Esophagus squamous epithelium (tissue), 5 donors: Measurements from ENCODE around the gene CREG1. TPM values are rescaled to one million over a fixed set of nuclear protein-coding genes. Genes with fewer than 3 reads are reported as not detected.

ENCODE experiments used
- DNase-seq: peaks from one replicate; lab custom pipeline; 2025; lab: John Stamatoyannopoulos, UW
- H3K27ac ChIP-seq, 4 donors: fragments of 200-600 bp; sonication (generic); one replicate each; pipeline ENCODE4 v1.5.1; 2016 to 2019; ENCODE audit warnings: mild to moderate bottlenecking in 1 of 4
- H3K27me3 ChIP-seq, 4 donors: fragments of 200-600 bp; sonication (generic); 1 replicate in 3 of 4; 2 replicates in 1 of 4; pipeline versions ENCODE4 v1.5.1 to v1.6.0; 2017 to 2021; ENCODE audit warnings: antibody characterized with exemption in 1 of 4
- H3K36me3 ChIP-seq, 3 donors: fragments of 200-600 bp; sonication (generic); one replicate each; pipeline ENCODE4 v1.5.1; 2016 to 2019
- H3K4me1 ChIP-seq, 3 donors: fragments of 200-600 bp; sonication (generic); one replicate each; pipeline ENCODE4 v1.5.1; 2017 to 2019
- H3K4me3 ChIP-seq, 4 donors: fragments of 200-600 bp; sonication (generic); 1 replicate in 3 of 4; 2 replicates in 1 of 4; pipeline ENCODE4 v1.5.1; 2016 to 2019; ENCODE audit warnings: mild to moderate bottlenecking in 2 of 4, moderate library complexity in 1 of 4
- H3K9me3 ChIP-seq, 3 donors: fragments of 200-600 bp; sonication (generic); one replicate each; pipeline ENCODE4 v1.5.1; 2016 to 2019
- CTCF ChIP-seq, 6 experiments: fragments of 450-650 bp in 4 of 6; fragments of 200-600 bp in 2 of 6; sonication (generic) in 2 of 6; IDR thresholded peaks; one replicate each; pipeline ENCODE4 v1.5.1; 2016 to 2019; ENCODE audit warnings: antibody characterized with exemption in 6 of 6, mild to moderate bottlenecking in 4 of 6, moderate library complexity in 4 of 6
- POLR2A ChIP-seq, 4 donors: fragments of 450-650 bp; IDR thresholded peaks; one replicate each; pipeline ENCODE4 v1.6.1; 2017; ENCODE audit warnings: antibody characterized with exemption in 4 of 4, mild to moderate bottlenecking in 4 of 4, moderate library complexity in 3 of 4
- WGBS, 2 donors: methylation state at CpG; one replicate each; pipeline ENCODE4 v1.1.5; 2018; 5-methylcytosine and 5-hydroxymethylcytosine counted together
- intact Hi-C: fragments of 100-400 bp; cut with DNase I; formaldehyde crosslinking; loops from one replicate; pipeline ENCODE4 v1.15.0; 2022
- total RNA-seq, 4 donors: library from RNA; depleted of rRNA; stranded (reverse); fragments of >200 nt; gene quantifications; one replicate each; pipeline ENCODE4 v1.1.0, GENCODE V29; 2016
- donor health status: DM: yes; HTN: yes; CAD: no.

CREG1 gene
- total RNA-seq, 4 donors from 2014 or later = 110 to 203 (median 175) TPM

- WGBS, 2 donors = 53 to 84% methylated on average over 2 to 3 of the region's 3 CpGs
- Histone ChIP-seq H3K27ac (no peak overlapping the region), H3K9me3 (no peaks in the 10 kb centered on the region), H3K27me3 (no peaks in the 10 kb centered on the region), H3K4me3 (no peak overlapping the region), H3K4me1 (peaks cover 0 to 8% (median 0%) of the 10 kb centered on the region in 3 donors), H3K36me3 (no peaks in the 10 kb centered on the region)
- intact Hi-C loops = no loop called here
- no peak for DNase-seq
- no peak for TF ChIP-seq POLR2A (IDR thresholded peaks at IDR 0.05)
Measured at GRCh38 chr1:167566766-167567165, 13.2 kb upstream of the CREG1 start.

- 77 to 82% methylated on average over 5 of the region's 5 CpGs for WGBS, 2 donors
- peaks cover 0 to 8% (median 0%) of the 10 kb centered on the region in 3 donors for H3K4me1 ChIP-seq
- no peaks in the 10 kb centered on the region for H3K9me3 ChIP-seq
- DNase-seq = no peak
- TF ChIP-seq POLR2A (IDR thresholded peaks at IDR 0.05) (no peak), CTCF (IDR thresholded peaks at IDR 0.05) (no peak)
- H3K4me3 ChIP-seq = no peak overlapping the region
- no peaks in the 10 kb centered on the region for H3K36me3 ChIP-seq
- intact Hi-C loops = no loop called here
- H3K27me3 ChIP-seq = no peaks in the 10 kb centered on the region
- no peak overlapping the region for H3K27ac ChIP-seq
Measured at GRCh38 chr1:167565922-167566321, 12.4 kb upstream of the CREG1 start.

- Histone ChIP-seq H3K27me3 (no peaks in the 10 kb centered on the region), H3K36me3 (no peaks in the 10 kb centered on the region), H3K27ac (no peak overlapping the region), H3K9me3 (no peaks in the 10 kb centered on the region), H3K4me1 (peaks cover 0 to 8% (median 0%) of the 10 kb centered on the region in 3 donors), H3K4me3 (no peak overlapping the region)
- 66 to 78% methylated on average over 5 of the region's 5 CpGs for WGBS, 2 donors
- intact Hi-C loops = no loop called here
- DNase-seq = no peak
- no peak for TF ChIP-seq POLR2A (IDR thresholded peaks at IDR 0.05)
- TF ChIP-seq CTCF (IDR thresholded peaks at IDR 0.05) = no peak
Measured at GRCh38 chr1:167564612-167565270, 11.2 kb upstream of the CREG1 start.

- 75 to 76% methylated on average over 6 to 7 of the region's 7 CpGs for WGBS, 2 donors
Measured at GRCh38 chr1:167563579-167564246, 10.2 kb upstream of the CREG1 start.

GRCh38 chr1:167562702-167563101 is 9.1 kb upstream of the CREG1 start:
- H3K36me3 ChIP-seq = no peaks in the 10 kb centered on the region
- no peaks in the 10 kb centered on the region for H3K9me3 ChIP-seq
- intact Hi-C loops = no loop called here
- no peak overlapping the region for H3K27ac ChIP-seq
- WGBS, 2 donors = 22 to 85% methylated on average over 1 of the region's 1 CpG
- TF ChIP-seq POLR2A (IDR thresholded peaks at IDR 0.05) (no peak), CTCF (IDR thresholded peaks at IDR 0.05) (no peak)
- H3K27me3 ChIP-seq = no peaks in the 10 kb centered on the region
- H3K4me3 ChIP-seq = no peak overlapping the region
- H3K4me1 ChIP-seq = peaks cover 0 to 8% (median 0%) of the 10 kb centered on the region in 3 donors
- no peak for DNase-seq

More at GRCh38 chr1:167563579-167564246, 10.2 kb upstream of the CREG1 start:
- Histone ChIP-seq H3K27ac (peak overlapping the region in 1 of 4 donors; percentile 3), H3K36me3 (no peaks in the 10 kb centered on the region), H3K9me3 (no peaks in the 10 kb centered on the region), H3K27me3 (no peaks in the 10 kb centered on the region), H3K4me1 (peaks cover 0 to 8% (median 0%) of the 10 kb centered on the region in 3 donors), H3K4me3 (no peak overlapping the region)
- TF ChIP-seq POLR2A (IDR thresholded peaks at IDR 0.05) = no peak
- no peak for TF ChIP-seq CTCF (IDR thresholded peaks at IDR 0.05)
- intact Hi-C loops = no loop called here
- DNase-seq = no peak
